ENCODE measurements around the gene HDAC4. TPM values are rescaled to one million over a fixed set of nuclear protein-coding genes. Genes with fewer than 3 reads are reported as not detected.

The HDAC4 gene
- polyA plus RNA-seq, 1 experiment, result 4.4 TPM

DNA sequence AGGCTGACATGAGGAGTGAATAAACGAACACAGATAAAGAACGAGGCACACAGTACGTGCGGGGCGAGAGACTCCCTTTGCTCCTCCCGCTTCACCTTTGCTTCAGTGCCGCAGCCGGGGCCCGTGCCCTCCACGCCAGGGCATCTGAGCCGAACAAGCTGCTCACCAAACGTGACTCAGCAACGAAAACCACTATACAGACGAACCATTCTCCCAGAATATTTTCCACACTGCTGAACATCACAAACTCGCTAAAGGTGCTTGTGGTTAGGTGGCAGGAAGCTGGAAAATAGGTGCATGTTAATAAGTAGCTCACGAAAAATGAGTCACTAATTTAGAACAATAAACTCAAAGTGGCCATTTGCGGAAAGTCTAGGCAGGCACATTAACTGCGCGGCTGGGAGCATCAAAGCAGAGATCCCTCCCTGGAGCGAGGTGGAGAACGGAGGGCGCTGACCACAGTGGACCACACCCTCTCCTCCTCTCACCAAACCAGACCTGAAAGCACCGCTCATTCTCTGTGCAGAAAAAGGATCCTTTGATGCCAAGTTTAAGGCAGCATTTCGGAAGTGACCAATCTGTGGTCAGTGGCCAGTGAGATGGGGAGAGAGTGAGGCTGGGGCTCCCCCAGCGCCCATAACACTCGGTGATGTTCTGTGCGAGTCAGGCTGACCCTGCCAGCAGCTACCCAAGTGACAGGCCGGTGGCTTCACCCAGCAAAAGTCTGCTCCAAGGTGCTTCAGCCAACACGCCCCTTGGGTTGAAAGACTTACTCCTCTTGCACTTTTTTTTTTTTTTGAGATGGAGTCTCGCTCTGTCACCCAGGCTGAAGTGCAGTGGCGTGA lies 153.2 kb downstream of the HDAC4 start:
- Histone ChIP-seq H3K36me3 (ENCODE audit: control insufficient read depth, insufficient read depth, low read length) (no peaks in the 10 kb centered on the region), H3K4me3 (ENCODE audit: low read depth, low read length) (no peak overlapping the region), H3K27me3 (ENCODE audit: control insufficient read depth, insufficient read depth, low read length) (no peaks in the 10 kb centered on the region)
- no peak for DNase-seq (ENCODE audit: low read depth)
- TF ChIP-seq, protein P1, sequence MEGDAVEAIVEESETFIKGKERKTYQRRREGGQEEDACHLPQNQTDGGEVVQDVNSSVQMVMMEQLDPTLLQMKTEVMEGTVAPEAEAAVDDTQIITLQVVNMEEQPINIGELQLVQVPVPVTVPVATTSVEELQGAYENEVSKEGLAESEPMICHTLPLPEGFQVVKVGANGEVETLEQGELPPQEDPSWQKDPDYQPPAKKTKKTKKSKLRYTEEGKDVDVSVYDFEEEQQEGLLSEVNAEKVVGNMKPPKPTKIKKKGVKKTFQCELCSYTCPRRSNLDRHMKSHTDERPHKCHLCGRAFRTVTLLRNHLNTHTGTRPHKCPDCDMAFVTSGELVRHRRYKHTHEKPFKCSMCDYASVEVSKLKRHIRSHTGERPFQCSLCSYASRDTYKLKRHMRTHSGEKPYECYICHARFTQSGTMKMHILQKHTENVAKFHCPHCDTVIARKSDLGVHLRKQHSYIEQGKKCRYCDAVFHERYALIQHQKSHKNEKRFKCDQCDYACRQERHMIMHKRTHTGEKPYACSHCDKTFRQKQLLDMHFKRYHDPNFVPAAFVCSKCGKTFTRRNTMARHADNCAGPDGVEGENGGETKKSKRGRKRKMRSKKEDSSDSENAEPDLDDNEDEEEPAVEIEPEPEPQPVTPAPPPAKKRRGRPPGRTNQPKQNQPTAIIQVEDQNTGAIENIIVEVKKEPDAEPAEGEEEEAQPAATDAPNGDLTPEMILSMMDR (IDR thresholded peaks at IDR 0.05; ENCODE audit: insufficient read depth, low read depth, low read length), result no peak
- ChIA-PET CTCF (interaction anchor here (1.7 kb wide), 1 partner anchor 22 kb away, joined by 8 read pairs; no protein-coding TSS in a partner anchor), POLR2A (no interaction called here)

GRCh38 chr2:239246723-239247122 lies 154.1 kb downstream of the HDAC4 start:
- Histone ChIP-seq H3K4me3 (ENCODE audit: low read depth, low read length) (no peak overlapping the region), H3K36me3 (ENCODE audit: control insufficient read depth, insufficient read depth, low read length) (no peaks in the 10 kb centered on the region), H3K27me3 (ENCODE audit: control insufficient read depth, insufficient read depth, low read length) (no peaks in the 10 kb centered on the region)
- TF ChIP-seq, protein P1 (IDR thresholded peaks at IDR 0.05; ENCODE audit: insufficient read depth, low read depth, low read length), result no peak
- no peak for DNase-seq (ENCODE audit: low read depth)
- ChIA-PET POLR2A (no interaction called here), CTCF (interaction anchor here (1.7 kb wide), 1 partner anchor 21 kb away, joined by 8 read pairs; no protein-coding TSS in a partner anchor)

DNA sequence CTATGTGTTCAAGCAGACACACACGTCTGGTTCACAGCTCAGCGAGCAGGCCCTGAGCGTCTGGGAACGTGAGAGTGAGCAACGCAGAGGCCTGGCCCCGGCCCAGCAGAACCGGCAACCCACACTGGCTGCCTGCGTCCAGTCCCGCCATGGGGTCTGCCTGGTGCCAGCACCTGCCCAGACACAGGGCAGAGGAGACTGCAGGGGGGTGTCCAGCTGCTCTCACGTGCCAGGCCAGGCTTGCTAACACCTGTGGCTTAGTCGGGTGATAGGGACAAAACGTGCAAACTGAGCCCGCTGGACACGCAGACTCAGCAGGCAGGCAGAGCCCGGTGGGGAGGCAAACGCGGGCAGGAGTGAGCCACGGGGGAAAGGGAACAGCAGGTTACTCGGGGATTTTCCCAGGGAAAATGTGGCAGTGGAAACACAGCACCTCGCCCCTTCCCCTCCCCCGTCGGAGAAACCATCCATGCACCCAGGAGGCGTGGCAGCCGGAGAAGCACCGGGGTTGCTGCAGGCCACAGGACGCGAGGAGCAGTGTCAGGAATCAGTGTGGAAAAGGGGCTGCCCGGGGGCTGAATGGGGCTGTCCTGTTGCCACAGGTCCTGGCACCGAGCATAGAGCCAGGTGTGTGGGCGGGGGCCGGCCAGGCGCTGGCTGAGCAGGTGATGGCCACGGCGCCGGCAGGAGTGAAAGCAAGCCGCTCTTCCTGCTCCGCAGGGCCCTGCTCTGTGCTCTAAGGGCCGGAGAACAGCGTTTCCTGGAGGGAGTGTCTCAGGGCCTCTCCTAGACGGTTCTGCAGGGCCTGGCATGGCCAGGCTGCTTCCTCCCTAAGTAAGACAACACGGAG lies 154.7 kb downstream of the HDAC4 start:
- ChIA-PET CTCF (interaction anchor here (1.7 kb wide), 1 partner anchor 20 kb away, joined by 8 read pairs; no protein-coding TSS in a partner anchor), POLR2A (no interaction called here)

GRCh38 chr2:239245107-239245506 lies 155.7 kb downstream of the HDAC4 start:
- Histone ChIP-seq H3K36me3 (ENCODE audit: control insufficient read depth, insufficient read depth, low read length) (no peaks in the 10 kb centered on the region), H3K27me3 (ENCODE audit: control insufficient read depth, insufficient read depth, low read length) (no peaks in the 10 kb centered on the region), H3K4me3 (ENCODE audit: low read depth, low read length) (no peak overlapping the region)
- CTCF ChIA-PET, result no interaction called here
- TF ChIP-seq, protein P1 (IDR thresholded peaks at IDR 0.05; ENCODE audit: insufficient read depth, low read depth, low read length), result no peak
- no peak for DNase-seq (ENCODE audit: low read depth)
- POLR2A ChIA-PET, result no interaction called here

More for the DNA sequence above, 154.7 kb downstream of the HDAC4 start:
- Histone ChIP-seq H3K27me3 (ENCODE audit: control insufficient read depth, insufficient read depth, low read length) (no peaks in the 10 kb centered on the region), H3K4me3 (ENCODE audit: low read depth, low read length) (no peak overlapping the region), H3K36me3 (ENCODE audit: control insufficient read depth, insufficient read depth, low read length) (no peaks in the 10 kb centered on the region)
- no peak for DNase-seq (ENCODE audit: low read depth)
- TF ChIP-seq, protein P1 (IDR thresholded peaks at IDR 0.05; ENCODE audit: insufficient read depth, low read depth, low read length), result no peak

DNA sequence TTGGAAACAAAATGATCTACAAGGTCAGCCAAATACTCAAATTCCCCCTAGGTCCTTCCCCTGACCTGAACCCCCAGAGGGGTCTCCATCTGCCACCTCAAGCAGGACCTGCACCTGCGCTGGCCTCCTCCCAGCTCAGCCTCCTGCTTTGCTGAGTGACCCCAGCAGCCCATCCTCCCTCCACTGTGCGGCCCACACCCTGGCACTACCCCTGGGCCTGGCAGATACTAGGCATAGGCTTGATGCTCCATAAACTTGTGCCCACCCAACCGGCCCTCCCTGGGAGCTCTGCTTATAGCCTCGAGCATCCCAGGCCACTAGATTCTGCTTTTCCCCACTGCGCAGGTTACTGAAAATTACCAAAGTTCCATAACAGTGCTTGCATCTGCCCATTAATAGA lies 156.2 kb downstream of the HDAC4 start:
- no peak overlapping the region for H3K4me3 ChIP-seq (ENCODE audit: low read depth, low read length)
- no peak for DNase-seq (ENCODE audit: low read depth)
- no peaks in the 10 kb centered on the region for H3K27me3 ChIP-seq (ENCODE audit: control insufficient read depth, insufficient read depth, low read length)
- CTCF ChIA-PET, result no interaction called here
- TF ChIP-seq, protein P1 (IDR thresholded peaks at IDR 0.05; ENCODE audit: insufficient read depth, low read depth, low read length), result no peak
- no peaks in the 10 kb centered on the region for H3K36me3 ChIP-seq (ENCODE audit: control insufficient read depth, insufficient read depth, low read length)
- POLR2A ChIA-PET, result no interaction called here
